ENCODE measurements around the gene HOXC10. TPM values are rescaled to one million over a fixed set of nuclear protein-coding genes. Genes with fewer than 3 reads are reported as not detected.

Gene HOXC10
- total and polyA plus RNA-seq, 2 of the 8 experiments (the other 6 are each of a cell fraction or from before 2014, with no cell fraction given): not detected

DNA sequence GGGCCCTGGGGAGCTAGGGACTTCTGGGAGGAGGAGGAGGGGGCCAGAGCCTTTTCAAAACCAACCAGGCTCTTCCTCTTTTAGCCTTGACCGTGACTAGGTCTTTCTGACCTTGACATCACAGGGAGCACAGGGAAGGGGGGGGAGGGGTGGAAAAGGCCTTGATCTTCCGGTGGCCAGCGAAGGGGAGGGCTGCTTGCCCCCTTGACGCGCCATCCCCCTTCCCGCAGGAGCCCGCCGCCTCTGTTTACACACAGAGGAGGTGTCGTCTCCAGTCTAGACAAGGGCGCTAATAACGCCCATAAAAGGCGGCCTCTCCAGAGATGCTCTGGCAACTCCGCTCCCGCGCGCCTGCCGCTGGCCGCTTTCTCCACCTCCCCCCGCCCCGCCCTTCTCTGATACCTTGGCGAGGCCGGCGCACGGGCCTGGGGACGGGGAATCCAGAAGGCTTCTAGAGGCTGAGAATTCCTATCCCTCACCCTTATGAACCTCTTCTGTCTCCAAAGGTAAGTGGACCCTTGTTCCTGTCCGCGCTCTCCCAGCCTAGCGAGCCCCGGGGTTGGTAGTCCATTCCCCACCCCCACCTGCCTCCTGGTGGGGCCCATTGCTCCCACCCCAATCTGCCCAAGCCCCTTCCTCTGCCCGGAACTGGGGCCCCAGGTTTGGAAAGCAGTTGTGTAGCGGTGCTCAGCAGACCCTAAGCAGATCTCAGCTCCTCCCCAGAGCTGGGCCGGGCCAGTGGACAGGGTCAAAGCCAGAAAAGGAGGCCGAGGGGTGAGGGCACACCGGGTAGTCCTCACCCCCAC, 35.1 kb upstream of the HOXC10 start:
- Histone ChIP-seq H3K23me2 (ENCODE audit: low read depth, low read length) (no peaks in the 10 kb centered on the region), H2BK120ac (replicated peaks; ENCODE audit: low read depth, low read length) (no peak overlapping the region), H3K9ac (replicated peaks in 1 of 4; ENCODE audit: extremely low read depth in 1 of 4, low read depth in 3 of 4, low read length in 3 of 4) (no peak overlapping the region), H2AFZ (ENCODE audit: low read length) (no peak overlapping the region), H2BK15ac (ENCODE audit: low read length) (no peak overlapping the region), H3K36me3 (ENCODE audit: control insufficient read depth in 2 of 4, insufficient read depth in 4 of 4, low read length in 3 of 4) (peaks cover 0 to 4% (median 0%) of the 10 kb centered on the region in 4 experiments; a peak in 1 of 8 replicates), H3K4ac (replicated peaks; ENCODE audit: insufficient read length, low read depth, low read length) (no peak overlapping the region), H3K27me3 (replicated peaks in 1 of 4; ENCODE audit: control insufficient read depth in 3 of 4, extremely low read depth in 1 of 4, insufficient read depth in 3 of 4, low read length in 3 of 4) (peaks cover 98 to 100% (median 100%) of the 10 kb centered on the region in 4 experiments), H3K4me1 (replicated peaks in 1 of 4; ENCODE audit: control insufficient read depth in 3 of 4, insufficient read depth in 4 of 4, low read length in 3 of 4) (peaks cover 0 to 16% (median 4%) of the 10 kb centered on the region in 4 experiments; a peak in 6 of 7 replicates), H3K4me2 (ENCODE audit: insufficient read depth in 1 of 2, low read depth in 2 of 2, low read length in 2 of 2) (peak overlapping the region; percentile 8 to 25; a peak in 1 of 4 replicates), H3K23ac (ENCODE audit: insufficient read length) (no peak overlapping the region), H2BK20ac (ENCODE audit: low read length) (no peak overlapping the region), H3K4me3 (ENCODE audit: extremely low read depth in 1 of 4, insufficient read depth in 2 of 4, low read depth in 3 of 4, low read length in 4 of 4) (0 out of 8 replicates have a peak overlapping the region, but pooled peaks of 1 of the 4 experiments have one; percentile 8), H4K8ac (ENCODE audit: extremely low read depth, insufficient read depth, low read length) (no peak overlapping the region; the same call in 1 of the 2 replicates), H3K56ac (replicated peaks; ENCODE audit: insufficient read length, low read depth, low read length) (no peak overlapping the region), H2AK5ac (ENCODE audit: low read depth, low read length) (no peak overlapping the region), H3K79me2 (ENCODE audit: control insufficient read depth in 1 of 2, insufficient read depth in 2 of 2, low read length in 2 of 2) (no peaks in the 10 kb centered on the region), H3K18ac (ENCODE audit: extremely low read depth, low read length) (no peak overlapping the region), H3K14ac (ENCODE audit: insufficient read length) (no peak overlapping the region), H4K5ac (ENCODE audit: insufficient read length, low read depth, low read length) (no peak overlapping the region), H2BK5ac (ENCODE audit: low read depth, low read length) (no peak overlapping the region), H4K91ac (replicated peaks; ENCODE audit: insufficient read length, low read length) (no peak overlapping the region), H4K20me1 (replicated peaks in 1 of 2; ENCODE audit: control insufficient read depth in 1 of 2, insufficient read depth in 2 of 2, low read length in 2 of 2) (peaks cover 26 to 43% of the 10 kb centered on the region in 2 experiments), H3K27ac (ENCODE audit: low read depth, low read length) (no peak overlapping the region), H2BK12ac (ENCODE audit: low read depth, low read length) (0 out of 2 replicates have a peak overlapping the region, but pooled peaks have one; percentile 60), H3K9me3 (ENCODE audit: insufficient read depth in 2 of 2, low read depth in 1 of 2, low read length in 1 of 2) (no peaks in the 10 kb centered on the region; a peak in 1 of 4 replicates), H3K79me1 (ENCODE audit: low read depth, low read length) (no peaks in the 10 kb centered on the region)
- DNase-seq (ENCODE audit: low read depth in 1 of 2, low spot score in 2 of 2): peak in 1 of 2 experiments; percentile 67
- POLR2A ChIA-PET (ENCODE audit: partially characterized antibody): interaction anchor here (1.0 kb wide), 1 partner anchor 16 kb away, joined by 3 read pairs; no protein-coding TSS in a partner anchor
- 10% methylated on average over 21 of the region's 34 CpGs; no CpG with 5 or more reads in 1 of the 2 experiments for WGBS, 2 experiments (ENCODE audit: extremely low coverage in 1 of 2, insufficient coverage in 1 of 2, insufficient read length in 1 of 2, insufficient replicate concordance in 2 of 2, low coverage in 1 of 2, low lambda C conversion rate in 2 of 2, missing lambda C conversion rate in 1 of 2)
- FAIRE-seq: no peak
- CTCF ChIA-PET (ENCODE audit: partially characterized antibody): interaction anchor here (0.7 to 2.1 kb wide), 7 partner anchors 12 to 193 kb away, joined by 3 to 6 read pairs (median 3); no protein-coding TSS in a partner anchor
- TF ChIP-seq EZH2 (IDR thresholded peaks at IDR 0.05; ENCODE audit: low read depth, low read length, severe bottlenecking) (peak; percentile 54), SUZ12 (IDR thresholded peaks at IDR 0.05; ENCODE audit: low read length) (peak; percentile 7; the same call in 1 of the 2 replicates), KDM5A (IDR thresholded peaks at IDR 0.05; ENCODE audit: low read length) (no peak), TCF12 (IDR thresholded peaks at IDR 0.05; ENCODE audit: low read depth, low read length) (no peak), RAD21 (IDR thresholded peaks at IDR 0.05 in 1 of 2, conservative IDR thresholded peaks at IDR 0.05 in 1 of 2; ENCODE audit: low read depth in 2 of 2, low read length in 2 of 2) (no peak), RNF2 (IDR thresholded peaks at IDR 0.05; ENCODE audit: borderline replicate concordance, low read depth, low read length, missing control alignments, poor library complexity, severe bottlenecking) (no peak), FOSL1 (IDR thresholded peaks at IDR 0.05; ENCODE audit: insufficient read depth, low read depth, low read length) (no peak), MAFK (IDR thresholded peaks at IDR 0.05; ENCODE audit: low read depth, low read length) (no peak)
- TF ChIP-seq, protein P1, sequence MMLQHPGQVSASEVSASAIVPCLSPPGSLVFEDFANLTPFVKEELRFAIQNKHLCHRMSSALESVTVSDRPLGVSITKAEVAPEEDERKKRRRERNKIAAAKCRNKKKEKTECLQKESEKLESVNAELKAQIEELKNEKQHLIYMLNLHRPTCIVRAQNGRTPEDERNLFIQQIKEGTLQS (IDR thresholded peaks at IDR 0.05; ENCODE audit: insufficient read depth, low read depth, low read length): no peak
